DOHH2 (cell line): ENCODE results near the gene SLC6A17.

Source experiments
- H3F3A ChIP-seq: fragments of 200-600 bp; sonication (generic), shearing (Covaris generic); 2 replicates; pipeline ENCODE4 v1.6.0; 2016; ENCODE audit warnings: antibody characterized with exemption, mild to moderate bottlenecking; ENCODE audit not compliant: control insufficient read depth, insufficient read depth
- H3K27ac ChIP-seq: fragments of 200-600 bp; sonication (generic); 2 replicates; pipeline ENCODE4 v1.5.1; 2014; ENCODE audit warnings: low read depth, mild to moderate bottlenecking, low read length, moderate library complexity
- H3K27me3 ChIP-seq: fragments of 200-600 bp; sonication (generic); 2 replicates; pipeline ENCODE4 v1.6.1; 2014; ENCODE audit warnings: mild to moderate bottlenecking, low read length, mixed read lengths; ENCODE audit not compliant: control insufficient read depth
- H3K36me3 ChIP-seq: fragments of 200-600 bp; sonication (generic); 2 replicates; pipeline ENCODE4 v1.6.1; 2014; ENCODE audit warnings: mild to moderate bottlenecking, low read length, moderate library complexity, mixed read lengths; ENCODE audit not compliant: control insufficient read depth
- H3K4me1 ChIP-seq: fragments of 200-600 bp; sonication (generic); 2 replicates; pipeline ENCODE4 v1.6.1; 2014; ENCODE audit warnings: mild to moderate bottlenecking, low read length, mixed read lengths; ENCODE audit not compliant: control insufficient read depth
- H3K4me2 ChIP-seq: fragments of 200-600 bp; sonication (generic); 2 replicates; pipeline ENCODE4 v1.6.0; 2014; ENCODE audit warnings: mild to moderate bottlenecking, low read length, moderate library complexity
- H3K4me3 ChIP-seq: fragments of 200-600 bp; sonication (generic); 2 replicates; pipeline ENCODE4 v1.5.1; 2014; ENCODE audit warnings: mild to moderate bottlenecking, low read length, mixed read lengths
- H3K79me2 ChIP-seq: fragments of 200-600 bp; sonication (generic); 2 replicates; pipeline ENCODE4 v1.6.1; 2014; ENCODE audit warnings: mild to moderate bottlenecking, low read length, mixed read lengths; ENCODE audit not compliant: control insufficient read depth
- H3K9me2 ChIP-seq: fragments of 200-600 bp; sonication (generic); replicated peaks from 2 replicates; pipeline ENCODE4 v1.6.1; 2014; ENCODE audit warnings: mild to moderate bottlenecking, low read length, mixed read lengths; ENCODE audit not compliant: control insufficient read depth
- H3K9me3 ChIP-seq: fragments of 200-600 bp; sonication (generic); 2 replicates; pipeline ENCODE4 v1.6.1; 2014; ENCODE audit warnings: antibody characterized with exemption, low read length, mixed read lengths; ENCODE audit not compliant: control insufficient read depth, insufficient read depth
- H4K20me1 ChIP-seq: fragments of 200-600 bp; sonication (generic); 2 replicates; pipeline ENCODE4 v1.6.0; 2014; ENCODE audit warnings: low read depth, mild to moderate bottlenecking, antibody characterized with exemption, low read length, moderate library complexity; ENCODE audit not compliant: control insufficient read depth, insufficient read depth
- EZH2phosphoT487 ChIP-seq: fragments of 200-600 bp; sonication (generic); IDR thresholded peaks from 2 replicates; pipeline ENCODE4 v1.6.1; 2017; ENCODE audit warnings: borderline replicate concordance, mild to moderate bottlenecking, antibody characterized with exemption, low read length, moderate library complexity, mixed read lengths
- TF ChIP-seq, protein P1 (sequence below): fragments of 200-600 bp; sonication (generic); IDR thresholded peaks from one replicate; pipeline ENCODE4 v1.5.1; 2014; ENCODE audit warnings: antibody characterized with exemption, mild to moderate bottlenecking, low read depth, low read length; ENCODE audit not compliant: poor library complexity, severe bottlenecking

Gene SLC6A17

DNA sequence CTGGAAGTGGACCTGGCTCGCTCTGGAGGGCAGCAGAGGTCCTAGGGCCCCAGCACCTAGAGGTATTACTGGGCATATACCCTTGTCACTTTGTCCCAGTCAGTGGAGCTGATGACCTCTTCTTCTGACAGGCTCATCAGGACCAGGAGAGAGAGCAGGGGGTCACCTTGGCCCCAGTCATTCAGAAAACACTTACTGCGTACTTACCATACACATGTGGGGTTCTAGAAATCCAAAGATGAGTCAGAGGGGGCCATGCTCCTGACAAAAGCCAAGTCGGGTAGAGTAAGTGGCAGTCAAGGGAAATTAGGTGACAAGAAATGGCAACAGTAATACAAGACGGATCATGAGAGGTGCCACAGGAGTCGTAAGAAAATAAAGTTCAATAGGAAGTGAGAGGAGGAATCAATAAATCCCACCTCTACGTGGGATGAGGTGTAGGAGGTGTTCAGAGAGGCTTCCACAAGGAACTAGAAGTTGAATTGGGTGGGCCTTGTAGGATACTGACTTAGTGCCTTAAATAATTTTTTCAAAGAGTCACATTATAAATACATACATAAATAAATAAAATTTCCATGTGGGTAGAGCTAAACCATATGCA lies 66.7 kb downstream of the SLC6A17 start:
- H3K9me3 ChIP-seq = no peaks in the 10 kb centered on the region
- H3K4me2 ChIP-seq = no peak overlapping the region
- H3K4me3 ChIP-seq = no peak overlapping the region
- no peaks in the 10 kb centered on the region for H3K36me3 ChIP-seq
- H3K79me2 ChIP-seq = 0 out of 2 replicates have a peak, but pooled peaks cover 2% of the 10 kb centered on the region
- H3K9me2 ChIP-seq = no peaks in the 10 kb centered on the region
- no peaks in the 10 kb centered on the region; the same call in 1 of the 2 replicates for H4K20me1 ChIP-seq
- no peaks in the 10 kb centered on the region for H3K27me3 ChIP-seq
- H3K27ac ChIP-seq = no peak overlapping the region
- no peaks in the 10 kb centered on the region; the same call in 1 of the 2 replicates for H3F3A ChIP-seq
- peaks cover 10% of the 10 kb centered on the region for H3K4me1 ChIP-seq
- no peak for TF ChIP-seq EZH2phosphoT487
- TF ChIP-seq, protein P1, sequence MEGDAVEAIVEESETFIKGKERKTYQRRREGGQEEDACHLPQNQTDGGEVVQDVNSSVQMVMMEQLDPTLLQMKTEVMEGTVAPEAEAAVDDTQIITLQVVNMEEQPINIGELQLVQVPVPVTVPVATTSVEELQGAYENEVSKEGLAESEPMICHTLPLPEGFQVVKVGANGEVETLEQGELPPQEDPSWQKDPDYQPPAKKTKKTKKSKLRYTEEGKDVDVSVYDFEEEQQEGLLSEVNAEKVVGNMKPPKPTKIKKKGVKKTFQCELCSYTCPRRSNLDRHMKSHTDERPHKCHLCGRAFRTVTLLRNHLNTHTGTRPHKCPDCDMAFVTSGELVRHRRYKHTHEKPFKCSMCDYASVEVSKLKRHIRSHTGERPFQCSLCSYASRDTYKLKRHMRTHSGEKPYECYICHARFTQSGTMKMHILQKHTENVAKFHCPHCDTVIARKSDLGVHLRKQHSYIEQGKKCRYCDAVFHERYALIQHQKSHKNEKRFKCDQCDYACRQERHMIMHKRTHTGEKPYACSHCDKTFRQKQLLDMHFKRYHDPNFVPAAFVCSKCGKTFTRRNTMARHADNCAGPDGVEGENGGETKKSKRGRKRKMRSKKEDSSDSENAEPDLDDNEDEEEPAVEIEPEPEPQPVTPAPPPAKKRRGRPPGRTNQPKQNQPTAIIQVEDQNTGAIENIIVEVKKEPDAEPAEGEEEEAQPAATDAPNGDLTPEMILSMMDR = no peak

DNA sequence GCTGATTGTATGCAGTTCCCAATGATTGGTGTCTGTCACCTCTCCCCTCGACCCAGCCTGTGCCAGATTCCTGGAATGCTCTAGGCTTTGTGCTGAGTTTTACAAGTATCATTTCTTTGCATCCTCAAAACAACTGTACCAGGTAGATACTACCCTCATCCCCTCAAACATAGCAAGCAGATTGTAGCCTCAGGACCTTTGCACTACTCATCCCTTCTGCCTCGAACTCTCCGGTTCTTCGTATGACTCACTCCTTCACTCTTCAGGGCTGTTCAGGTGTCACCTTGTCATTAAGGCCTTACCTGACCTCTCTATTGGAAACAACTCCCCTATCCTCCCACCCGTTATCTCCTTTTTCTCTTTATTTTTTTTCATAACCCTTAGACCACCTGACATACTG lies 67.8 kb downstream of the SLC6A17 start:
- Histone ChIP-seq H3K27me3 (no peaks in the 10 kb centered on the region), H3K27ac (no peak overlapping the region), H3K79me2 (no peaks in the 10 kb centered on the region), H3F3A (no peaks in the 10 kb centered on the region), H3K9me2 (no peaks in the 10 kb centered on the region), H4K20me1 (no peaks in the 10 kb centered on the region; the same call in 1 of the 2 replicates), H3K36me3 (no peaks in the 10 kb centered on the region), H3K9me3 (no peaks in the 10 kb centered on the region), H3K4me2 (no peak overlapping the region), H3K4me3 (no peak overlapping the region), H3K4me1 (no peaks in the 10 kb centered on the region)
- TF ChIP-seq EZH2phosphoT487 = no peak
- TF ChIP-seq, protein P1 = no peak

DNA sequence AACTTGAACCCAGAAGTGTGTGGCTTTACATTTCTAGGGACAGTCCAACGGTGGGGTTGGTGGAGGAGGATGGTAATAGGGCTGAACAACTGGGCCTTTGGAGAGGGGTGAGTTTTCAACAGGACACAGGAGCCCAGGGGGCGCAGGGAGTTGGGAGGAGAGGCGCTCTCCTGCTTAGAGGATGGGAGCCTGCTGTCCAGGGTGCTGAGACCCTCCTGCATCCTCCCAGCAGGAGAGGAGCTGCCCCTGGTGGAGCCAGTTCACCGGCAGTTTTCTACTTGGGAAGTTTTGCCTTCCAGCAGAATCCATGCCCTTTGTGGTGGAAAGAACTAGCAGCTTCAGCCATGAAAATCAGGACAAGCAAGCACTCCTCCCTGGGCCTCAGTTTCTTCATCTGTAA lies 68.4 kb downstream of the SLC6A17 start:
- Histone ChIP-seq H3K4me3 (no peak overlapping the region), H3K9me2 (no peaks in the 10 kb centered on the region), H3K4me2 (no peak overlapping the region), H3K9me3 (no peaks in the 10 kb centered on the region), H3K27ac (no peak overlapping the region), H3F3A (no peaks in the 10 kb centered on the region), H4K20me1 (no peaks in the 10 kb centered on the region; the same call in 1 of the 2 replicates), H3K36me3 (peaks cover 5% of the 10 kb centered on the region), H3K4me1 (no peaks in the 10 kb centered on the region), H3K79me2 (no peaks in the 10 kb centered on the region), H3K27me3 (no peaks in the 10 kb centered on the region)
- TF ChIP-seq EZH2phosphoT487 = no peak
- TF ChIP-seq, protein P1 = no peak
